ENCODE measurements around the gene RBBP4. TPM values are rescaled to one million over a fixed set of nuclear protein-coding genes. Genes with fewer than 3 reads are reported as not detected.

RBBP4 gene
- total and polyA plus RNA-seq, 2 of the 13 experiments (the other 11 are each of a cell fraction or from before 2014, with no cell fraction given): 64.4 to 166 TPM

- no peak for TF ChIP-seq ZNF101 (CRISPR knock-in tag; IDR thresholded peaks at IDR 0.05; ENCODE audit: borderline replicate concordance, low read depth)
- no peak for TF ChIP-seq ZBTB8A (CRISPR knock-in tag; IDR thresholded peaks at IDR 0.05; ENCODE audit: borderline replicate concordance, low read depth)
- no peak for TF ChIP-seq PREB (CRISPR knock-in tag; IDR thresholded peaks at IDR 0.05)
- TF ChIP-seq ARID5B (CRISPR knock-in tag; IDR thresholded peaks at IDR 0.05): no peak
- no peak for TF ChIP-seq ZNF296 (CRISPR knock-in tag; conservative IDR thresholded peaks at IDR 0.05)
- peak; percentile 93 for TF ChIP-seq SAP130 (CRISPR knock-in tag; IDR thresholded peaks at IDR 0.05; ENCODE audit: low read depth)
- TF ChIP-seq CAMTA2 (CRISPR knock-in tag; IDR thresholded peaks at IDR 0.05; ENCODE audit: borderline replicate concordance): no peak
- no peak for TF ChIP-seq EHMT2 (IDR thresholded peaks at IDR 0.05; ENCODE audit: borderline replicate concordance, low read depth, low read length)
- TF ChIP-seq FOXP1 (IDR thresholded peaks at IDR 0.05): no peak
- TF ChIP-seq FOXP1 (CRISPR knock-in tag; IDR thresholded peaks at IDR 0.05): no peak
- no peak for TF ChIP-seq ETS1 (CRISPR knock-in tag; IDR thresholded peaks at IDR 0.05)
- TF ChIP-seq GATAD1 (CRISPR knock-in tag; IDR thresholded peaks at IDR 0.05): peak; percentile 85
- TF ChIP-seq THAP9 (CRISPR knock-in tag; IDR thresholded peaks at IDR 0.05; ENCODE audit: borderline replicate concordance): no peak
- no peak for TF ChIP-seq ZNF512B (CRISPR knock-in tag; IDR thresholded peaks at IDR 0.05; ENCODE audit: borderline replicate concordance)
- no peak for TF ChIP-seq ZNF772 (CRISPR knock-in tag; IDR thresholded peaks at IDR 0.05)
- peak; percentile 75 for TF ChIP-seq PHF20 (CRISPR knock-in tag; IDR thresholded peaks at IDR 0.05)
These were observed 708 bp upstream of the RBBP4 start, which contains the start of gene ZBTB8OS (continued) for GRCh38 chr1:32650248-32650751.
